Adrenal gland (tissue), 12 donors: Measurements from ENCODE around the gene PIP5KL1. TPM values are rescaled to one million over a fixed set of nuclear protein-coding genes. Genes with fewer than 3 reads are reported as not detected.
"Not testable (repeated sequence)": the region's sequence is repeated elsewhere in the genome, so short reads cannot be mapped to it uniquely, and the experiment has no call there.

Experiments used
- DNase-seq, 7 donors: peaks; one replicate each; pipeline ENCODE4 v3.0.0-alpha.2; 2019 to 2020
- H3K27ac ChIP-seq, 5 donors: fragments of 200-600 bp; sonication (generic) in 4 of 5; 1 replicate in 3 of 5; 2 replicates in 2 of 5; pipeline versions ENCODE4 v1.5.1 to v1.8.0; 2016 to 2020; ENCODE audit warnings: mild to moderate bottlenecking in 1 of 5
- H3K27me3 ChIP-seq: fragments of 200-600 bp; 2 replicates; pipeline ENCODE4 v1.8.0; 2021
- H3K36me3 ChIP-seq, 2 donors: fragments of 200-600 bp; replicated peaks in 1 of 2; 1 replicate in 1 of 2; 2 replicates in 1 of 2; pipeline versions ENCODE4 v1.5.1 to v1.8.0; 2018 to 2022
- H3K4me1 ChIP-seq, 2 donors: fragments of 200-600 bp; replicated peaks in 1 of 2; 1 replicate in 1 of 2; 2 replicates in 1 of 2; pipeline versions ENCODE4 v1.5.1 to v1.8.0; 2018 to 2021
- H3K4me3 ChIP-seq, 4 donors: fragments of 200-600 bp; sonication (generic) in 3 of 4; one replicate each; pipeline ENCODE4 v1.5.1; 2016 to 2018
- H3K9me3 ChIP-seq, 3 donors: fragments of 200-600 bp; sonication (generic) in 1 of 3; replicated peaks in 1 of 3; 1 replicate in 2 of 3; 2 replicates in 1 of 3; pipeline versions ENCODE4 v1.5.1 to v1.8.0; 2016 to 2021
- POLR2A ChIP-seq, 2 donors: fragments of 450-650 bp; IDR thresholded peaks; one replicate each; pipeline ENCODE4 v1.6.1; 2017; ENCODE audit warnings: antibody characterized with exemption in 2 of 2, mild to moderate bottlenecking in 2 of 2, moderate library complexity in 1 of 2
- WGBS, 4 donors: extraction: QIAGEN DNeasy Blood & Tissue Kit in 2 of 4; methylation state at CpG; one replicate each; pipeline versions ENCODE4 v1.1.5 to v1.1.7; 2013 to 2017; 5-methylcytosine and 5-hydroxymethylcytosine counted together
- intact Hi-C, 2 donors: fragments of 100-400 bp; cut with DNase I; formaldehyde crosslinking; loops; one replicate each; pipeline versions ENCODE4 v1.14.1 to v1.15.0; 2022 to 2023
- polyA plus RNA-seq, 3 donors: library from polyadenylated mRNA; stranded (reverse); fragments of 200-250 nt in 2 of 3; fragments of 350-450 nt in 1 of 3; fragmentation: Illumina TruSeq in 1 of 3; extraction: RNeasy Lipid Tissue Mini Kit (QIAGEN cat#74804) in 1 of 3; gene quantifications; one replicate each; pipeline ENCODE4 v1.2.3, GENCODE V29; 2013 to 2014
- total RNA-seq, 9 donors: library from RNA; depleted of rRNA in 4 of 9; stranded (reverse); fragments of >200 nt in 4 of 9; fragments of 120-200 nt in 1 of 9; fragmentation: NEBNext Ultra II Directional in 1 of 9; extraction: Animal tissue kit (Norgen Biotek cat#: 25700) in 1 of 9; gene quantifications; one replicate each; pipeline versions ENCODE4 v1.1.0 to v1.2.4, GENCODE V29; 2013 to 2023
- TF ChIP-seq, protein P1 (sequence below), 6 experiments: fragments of 450-650 bp in 4 of 6; fragments of 200-600 bp in 2 of 6; sonication (generic) in 1 of 6; IDR thresholded peaks; 1 replicate in 5 of 6; 2 replicates in 1 of 6; pipeline versions ENCODE4 v1.5.1 to v1.8.0; 2016 to 2021; ENCODE audit warnings: antibody characterized with exemption in 6 of 6, mild to moderate bottlenecking in 2 of 6, moderate library complexity in 1 of 6
- donor health status: healthy with polysubstance abuse.
- donor health status: Bipolar disorder and iron deficiency.
- donor health status: DM: yes; HTN: yes; CAD: no.
- donor health status: DM: no; HTN: no; CAD: no.
- donor health status: DM: no; HTN: no; CAD: no.
- donor health status: DM: yes; HTN: yes; CAD: no.

The PIP5KL1 gene
- total and polyA plus RNA-seq, 12 donors = 0.19 to 2.3 (median 0.83) TPM; not detected in 3

DNA sequence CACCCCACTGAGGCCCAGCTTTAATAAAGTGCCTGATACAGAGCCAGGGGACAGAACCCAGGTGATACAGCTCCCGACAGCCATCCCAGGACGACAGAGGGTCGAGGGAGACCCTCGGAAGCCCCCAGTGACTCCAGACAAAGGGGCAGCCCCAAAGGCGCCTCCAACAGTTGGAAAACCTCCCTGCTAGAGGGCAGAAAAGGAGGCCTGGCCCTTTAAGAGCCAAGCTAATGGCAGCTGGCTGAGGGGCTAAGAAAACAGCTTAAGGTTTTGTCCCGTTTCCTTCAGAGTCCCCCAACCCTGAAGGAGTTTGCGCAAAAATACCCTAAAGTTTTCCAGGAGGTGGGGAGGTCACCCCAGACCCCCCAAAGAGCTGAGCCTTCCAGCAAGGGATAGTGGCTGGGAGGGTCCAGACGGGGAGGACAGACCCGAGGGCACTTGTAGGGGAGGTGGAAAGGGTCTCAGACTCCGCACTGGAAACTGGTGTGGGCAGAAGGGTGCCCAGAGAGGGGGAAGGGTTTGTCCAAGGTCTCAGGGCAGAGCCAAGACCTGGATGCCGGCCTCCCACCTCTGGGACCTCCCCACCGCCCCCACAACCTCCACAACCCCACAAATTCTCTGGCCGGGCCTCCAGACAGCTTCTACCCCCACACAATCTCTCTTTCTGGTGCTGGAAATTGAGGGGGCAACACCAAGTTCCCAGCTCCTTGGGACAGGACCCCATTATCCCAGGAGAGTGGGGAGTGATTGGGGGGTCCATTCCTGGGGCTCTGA, 44.9 kb downstream of the PIP5KL1 start:
- Histone ChIP-seq H3K27ac (peak overlapping the region in 1 of 5 donors; percentile 29), H3K4me1 (peaks cover 0 to 10% of the 10 kb centered on the region in 2 donors), H3K27me3 (no peaks in the 10 kb centered on the region), H3K4me3 (no peak overlapping the region), H3K36me3 (peaks cover 0 to 55% of the 10 kb centered on the region in 2 donors), H3K9me3 (no peaks in the 10 kb centered on the region)
- intact Hi-C loops = no loop called here
- TF ChIP-seq, protein P1, sequence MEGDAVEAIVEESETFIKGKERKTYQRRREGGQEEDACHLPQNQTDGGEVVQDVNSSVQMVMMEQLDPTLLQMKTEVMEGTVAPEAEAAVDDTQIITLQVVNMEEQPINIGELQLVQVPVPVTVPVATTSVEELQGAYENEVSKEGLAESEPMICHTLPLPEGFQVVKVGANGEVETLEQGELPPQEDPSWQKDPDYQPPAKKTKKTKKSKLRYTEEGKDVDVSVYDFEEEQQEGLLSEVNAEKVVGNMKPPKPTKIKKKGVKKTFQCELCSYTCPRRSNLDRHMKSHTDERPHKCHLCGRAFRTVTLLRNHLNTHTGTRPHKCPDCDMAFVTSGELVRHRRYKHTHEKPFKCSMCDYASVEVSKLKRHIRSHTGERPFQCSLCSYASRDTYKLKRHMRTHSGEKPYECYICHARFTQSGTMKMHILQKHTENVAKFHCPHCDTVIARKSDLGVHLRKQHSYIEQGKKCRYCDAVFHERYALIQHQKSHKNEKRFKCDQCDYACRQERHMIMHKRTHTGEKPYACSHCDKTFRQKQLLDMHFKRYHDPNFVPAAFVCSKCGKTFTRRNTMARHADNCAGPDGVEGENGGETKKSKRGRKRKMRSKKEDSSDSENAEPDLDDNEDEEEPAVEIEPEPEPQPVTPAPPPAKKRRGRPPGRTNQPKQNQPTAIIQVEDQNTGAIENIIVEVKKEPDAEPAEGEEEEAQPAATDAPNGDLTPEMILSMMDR (IDR thresholded peaks at IDR 0.05) = no peak
- no peak for TF ChIP-seq POLR2A (IDR thresholded peaks at IDR 0.05)
- 80 to 90% (median 82%) methylated on average over 7 to 13 of the region's 13 CpGs for WGBS, 4 donors
- DNase-seq = no peak

DNA sequence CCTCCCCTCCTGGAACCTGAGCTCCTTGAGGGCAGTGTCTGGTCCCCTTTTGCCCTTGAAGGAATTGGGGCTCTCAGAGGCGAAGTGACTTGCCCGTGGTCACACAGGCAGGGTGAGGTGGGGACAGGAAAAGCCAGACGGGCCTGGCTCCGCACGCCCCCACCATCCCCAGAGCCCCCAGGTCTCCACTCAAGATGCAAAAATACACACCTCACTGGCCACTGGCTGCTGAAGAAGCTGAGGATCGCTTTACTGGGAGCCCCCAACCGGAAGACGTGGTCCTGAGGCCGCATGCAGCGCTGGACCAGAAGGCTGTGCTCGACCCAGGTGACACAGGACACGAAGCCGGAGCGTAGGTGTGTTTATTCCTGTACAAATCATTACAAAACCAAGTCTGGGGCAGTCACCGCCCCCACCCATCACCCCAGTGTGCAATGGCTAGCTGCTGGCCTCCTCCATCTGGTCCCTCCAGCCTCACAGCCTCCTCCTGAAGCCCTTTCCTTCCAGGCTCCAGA, 45.5 kb downstream of the PIP5KL1 start:
- TF ChIP-seq, protein P1 (IDR thresholded peaks at IDR 0.05) = no peak
- no peak for TF ChIP-seq POLR2A (IDR thresholded peaks at IDR 0.05)
- H3K9me3 ChIP-seq = no peaks in the 10 kb centered on the region
- peaks cover 0 to 10% of the 10 kb centered on the region in 2 donors for H3K4me1 ChIP-seq
- H3K27ac ChIP-seq = peak overlapping the region in 2 of 5 donors; percentile 21 to 29
- peaks cover 0 to 49% of the 10 kb centered on the region in 2 donors for H3K36me3 ChIP-seq
- 81 to 84% (median 82%) methylated on average over 6 to 15 of the region's 15 CpGs; no CpG with 5 or more reads in 1 of the 4 donors for WGBS, 4 donors
- intact Hi-C loops = no loop called here
- H3K27me3 ChIP-seq = no peaks in the 10 kb centered on the region
- no peak overlapping the region for H3K4me3 ChIP-seq
- DNase-seq = no peak

DNA sequence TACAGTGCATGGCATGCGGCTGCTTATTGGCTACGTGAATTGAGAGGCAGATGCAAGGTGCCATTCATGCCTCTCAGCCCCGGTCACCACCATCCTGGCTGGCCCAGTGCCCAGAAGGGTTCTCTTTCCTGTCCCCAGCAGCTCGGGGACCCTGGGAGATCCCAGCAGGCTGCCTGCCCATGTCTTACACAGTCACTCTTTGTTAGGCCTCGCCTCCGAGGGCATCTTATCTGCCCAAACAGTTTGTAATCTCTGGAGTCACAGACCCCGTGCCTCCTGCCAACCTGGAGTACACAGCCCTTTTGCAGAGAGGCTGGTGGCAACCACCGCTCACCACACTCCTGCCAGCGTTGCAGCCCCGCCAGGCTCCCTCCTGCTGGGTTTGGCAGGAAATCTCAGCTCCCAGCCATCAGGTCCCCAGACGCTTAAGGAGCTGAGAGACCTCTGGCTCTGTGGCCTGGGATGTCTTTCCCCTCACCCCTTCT, 46.1 kb downstream of the PIP5KL1 start:
- Histone ChIP-seq H3K36me3 (peaks cover 0 to 43% of the 10 kb centered on the region in 2 donors), H3K27ac (peak overlapping the region in 2 of 5 donors; percentile 21 to 35), H3K4me3 (no peak overlapping the region), H3K4me1 (peaks cover 0 to 10% of the 10 kb centered on the region in 2 donors), H3K9me3 (no peaks in the 10 kb centered on the region), H3K27me3 (no peaks in the 10 kb centered on the region)
- intact Hi-C loops = no loop called here
- WGBS, 4 donors = 35 to 46% (median 43%) methylated on average over 7 to 11 of the region's 11 CpGs
- DNase-seq = peak; percentile 51 to 74 (median 72)
- TF ChIP-seq, protein P1 (IDR thresholded peaks at IDR 0.05) = no peak

DNA sequence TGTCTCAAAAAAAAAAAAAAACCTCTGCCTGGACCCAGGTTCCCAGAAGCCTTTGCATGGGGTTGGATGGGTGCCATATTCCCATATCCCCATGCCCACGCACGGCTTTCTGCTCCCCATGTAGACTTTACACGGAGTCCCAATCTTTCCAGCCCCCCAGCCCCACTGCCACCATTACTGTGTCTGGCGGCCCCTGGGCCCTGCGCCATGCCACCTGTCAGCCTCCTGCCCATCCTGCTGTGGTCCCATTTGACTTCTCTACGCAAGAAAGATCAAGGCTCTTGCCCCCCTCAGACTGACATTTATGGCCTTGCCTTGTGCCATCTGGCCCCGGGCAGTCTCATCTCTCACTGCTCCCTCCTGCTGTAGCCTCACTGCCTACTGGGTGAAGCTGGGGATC, 46.6 kb downstream of the PIP5KL1 start:
- H3K27ac ChIP-seq = peak overlapping the region in 1 of 5 donors; percentile 35

DNA sequence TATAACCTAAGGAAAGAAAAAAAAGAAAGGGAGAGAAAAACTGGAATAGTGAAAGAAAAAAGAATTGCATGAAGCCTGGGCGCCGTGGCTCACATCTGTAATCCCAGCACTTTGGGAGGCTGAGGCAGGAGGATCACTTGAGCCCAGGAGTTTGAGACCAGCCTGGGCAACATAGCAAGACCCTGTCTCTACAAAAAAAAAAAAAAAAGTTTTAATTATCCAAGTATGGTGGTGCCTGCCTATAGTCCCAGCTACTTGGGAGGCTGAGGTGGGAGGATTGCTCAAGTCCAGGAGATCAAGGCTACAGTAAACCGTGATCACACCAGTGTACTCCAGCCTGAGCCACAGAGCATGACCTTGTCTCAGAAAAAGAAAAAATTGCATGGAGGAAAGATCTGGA, 48.9 kb downstream of the PIP5KL1 start:
- WGBS, 4 donors = 66 to 81% (median 79%) methylated on average over 3 of the region's 3 CpGs
- DNase-seq, intact Hi-C loops, H3K27me3 ChIP-seq, H3K4me3 ChIP-seq, H3K27ac ChIP-seq, H3K9me3 ChIP-seq: not testable (repeated sequence)
- Histone ChIP-seq H3K4me1 (peaks cover 12 to 25% of the 10 kb centered on the region in 2 donors), H3K36me3 (peaks cover 0 to 20% of the 10 kb centered on the region in 2 donors)

More for the DNA sequence above, 46.6 kb downstream of the PIP5KL1 start:
- Histone ChIP-seq H3K4me3 (no peak overlapping the region), H3K4me1 (peaks cover 0 to 10% of the 10 kb centered on the region in 2 donors), H3K9me3 (no peaks in the 10 kb centered on the region), H3K27me3 (no peaks in the 10 kb centered on the region), H3K36me3 (peaks cover 0 to 40% of the 10 kb centered on the region in 2 donors)
- TF ChIP-seq POLR2A (IDR thresholded peaks at IDR 0.05) = no peak
- TF ChIP-seq, protein P1 (IDR thresholded peaks at IDR 0.05) = no peak
- intact Hi-C loops = no loop called here
- DNase-seq = no peak
- 69 to 76% (median 72%) methylated on average over 7 of the region's 7 CpGs for WGBS, 4 donors
